ENCODE results near the gene ADAM15. TPM values are rescaled to one million over a fixed set of nuclear protein-coding genes. Genes with fewer than 3 reads are reported as not detected.

ADAM15 gene
- total RNA-seq, 4 donors from 2014 or later = 135 to 194 (median 183) TPM

- intact Hi-C loops (cut with DNase I) = no loop called here
Measured at GRCh38 chr1:155026154-155026553, 25.0 kb upstream of the ADAM15 start.

DNA sequence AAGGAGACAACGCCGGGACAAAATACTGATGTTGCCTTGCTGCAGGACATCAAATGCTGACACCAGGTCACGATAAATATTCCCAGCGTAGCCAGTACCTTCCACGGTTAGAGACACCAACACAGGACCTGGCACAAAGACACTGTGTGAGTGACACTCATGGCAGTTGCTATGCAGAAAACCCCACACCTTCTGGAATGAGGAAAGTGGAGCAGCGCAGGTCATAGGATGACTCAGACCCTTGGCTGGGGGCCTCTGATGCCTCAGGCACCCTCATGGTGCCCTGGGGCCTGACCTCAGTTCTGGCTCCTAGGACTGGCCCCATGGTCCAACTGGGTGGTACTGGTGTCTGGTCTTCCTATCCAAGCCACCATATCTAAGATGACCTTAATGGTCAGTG lies 24.5 kb upstream of the ADAM15 start:
- TF ChIP-seq CTCF (IDR thresholded peaks at IDR 0.05) (no peak), POLR2A (IDR thresholded peaks at IDR 0.05) (no peak)
- no peaks in the 10 kb centered on the region for H3K27me3 ChIP-seq
- no peaks in the 10 kb centered on the region for H3K9me3 ChIP-seq
- DNase-seq = no peak
- H3K4me1 ChIP-seq = peaks cover 0 to 36% (median 11%) of the 10 kb centered on the region in 3 donors
- H3K27ac ChIP-seq = peak overlapping the region in 1 of 4 donors; percentile 11
- H3K36me3 ChIP-seq = no peaks in the 10 kb centered on the region
- 35 to 71% methylated on average over 2 to 6 of the region's 6 CpGs for WGBS, 2 donors
- intact Hi-C loops (cut with DNase I) = no loop called here
- H3K4me3 ChIP-seq = no peak overlapping the region

More at GRCh38 chr1:155026154-155026553, 25.0 kb upstream of the ADAM15 start:
- DNase-seq = no peak
- no peak overlapping the region for H3K4me3 ChIP-seq
- no peaks in the 10 kb centered on the region for H3K9me3 ChIP-seq
- peak overlapping the region in 1 of 4 donors; percentile 11 for H3K27ac ChIP-seq
- TF ChIP-seq POLR2A (IDR thresholded peaks at IDR 0.05) (no peak), CTCF (IDR thresholded peaks at IDR 0.05) (no peak)
- no peaks in the 10 kb centered on the region for H3K36me3 ChIP-seq
- WGBS, 2 donors = 33% methylated on average over 2 to 4 of the region's 9 CpGs
- H3K27me3 ChIP-seq = no peaks in the 10 kb centered on the region
- H3K4me1 ChIP-seq = peaks cover 0 to 40% (median 11%) of the 10 kb centered on the region in 3 donors

- intact Hi-C loops (cut with DNase I) = no loop called here
- H3K9me3 ChIP-seq = no peaks in the 10 kb centered on the region
- no peaks in the 10 kb centered on the region for H3K27me3 ChIP-seq
- WGBS, 2 donors = 72 to 91% methylated on average over 6 to 9 of the region's 16 CpGs
- H3K36me3 ChIP-seq = no peaks in the 10 kb centered on the region
- no peak for DNase-seq
- H3K27ac ChIP-seq = no peak overlapping the region
- H3K4me1 ChIP-seq = peaks cover 6 to 31% (median 13%) of the 10 kb centered on the region in 3 donors
- H3K4me3 ChIP-seq = no peak overlapping the region
- TF ChIP-seq POLR2A (IDR thresholded peaks at IDR 0.05) (no peak), CTCF (IDR thresholded peaks at IDR 0.05) (no peak)
Measured at GRCh38 chr1:155029513-155030242, 21.4 kb upstream of the ADAM15 start.

DNA sequence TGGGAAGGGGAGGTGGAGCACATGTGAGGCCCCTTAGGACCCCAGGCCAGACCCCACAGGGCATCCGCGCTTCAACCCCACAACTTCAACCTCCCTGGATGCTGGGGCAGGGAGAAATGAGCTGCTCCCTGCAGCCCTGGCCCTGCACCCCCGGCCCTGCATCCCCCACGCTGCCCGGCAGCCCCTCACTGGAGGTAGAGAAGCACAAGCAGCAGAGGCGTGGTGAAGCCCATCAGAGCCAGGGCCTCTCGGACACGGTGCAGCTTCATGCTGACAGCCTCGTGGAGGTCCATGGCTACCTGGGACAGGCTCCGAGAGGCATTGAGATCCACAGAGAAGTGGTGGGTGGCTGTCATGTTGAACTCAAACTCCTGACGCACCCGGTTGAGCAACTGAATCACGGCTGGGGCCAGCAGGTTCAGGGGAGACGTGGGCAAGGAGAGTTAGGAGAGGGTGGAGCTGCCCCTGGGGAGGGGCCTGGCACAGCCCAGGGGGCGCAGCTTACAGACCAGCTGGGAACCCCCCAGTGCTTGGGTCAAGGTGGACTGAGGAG lies 20.8 kb upstream of the ADAM15 start:
- intact Hi-C loops (cut with DNase I) = no loop called here
- Histone ChIP-seq H3K27ac (no peak overlapping the region), H3K27me3 (no peaks in the 10 kb centered on the region), H3K4me1 (peaks cover 9 to 34% (median 13%) of the 10 kb centered on the region in 3 donors), H3K4me3 (no peak overlapping the region), H3K36me3 (no peaks in the 10 kb centered on the region), H3K9me3 (no peaks in the 10 kb centered on the region)
- WGBS, 2 donors = 50 to 82% methylated on average over 2 to 7 of the region's 15 CpGs
- no peak for DNase-seq
- TF ChIP-seq CTCF (IDR thresholded peaks at IDR 0.05) = no peak
- no peak for TF ChIP-seq POLR2A (IDR thresholded peaks at IDR 0.05)

GRCh38 chr1:155030899-155031298 lies 20.2 kb upstream of the ADAM15 start:
- Histone ChIP-seq H3K9me3 (no peaks in the 10 kb centered on the region), H3K36me3 (no peaks in the 10 kb centered on the region), H3K4me3 (no peak overlapping the region), H3K27ac (no peak overlapping the region), H3K27me3 (no peaks in the 10 kb centered on the region), H3K4me1 (peaks cover 9 to 31% (median 12%) of the 10 kb centered on the region in 3 donors)
- intact Hi-C loops (cut with DNase I) = no loop called here
- TF ChIP-seq POLR2A (IDR thresholded peaks at IDR 0.05) (no peak), CTCF (IDR thresholded peaks at IDR 0.05) (no peak)
- WGBS, 2 donors = 72 to 86% methylated on average over 8 to 11 of the region's 11 CpGs
- DNase-seq = no peak
